ENCODE measurements around the gene OSCP1.

The OSCP1 gene

DNA sequence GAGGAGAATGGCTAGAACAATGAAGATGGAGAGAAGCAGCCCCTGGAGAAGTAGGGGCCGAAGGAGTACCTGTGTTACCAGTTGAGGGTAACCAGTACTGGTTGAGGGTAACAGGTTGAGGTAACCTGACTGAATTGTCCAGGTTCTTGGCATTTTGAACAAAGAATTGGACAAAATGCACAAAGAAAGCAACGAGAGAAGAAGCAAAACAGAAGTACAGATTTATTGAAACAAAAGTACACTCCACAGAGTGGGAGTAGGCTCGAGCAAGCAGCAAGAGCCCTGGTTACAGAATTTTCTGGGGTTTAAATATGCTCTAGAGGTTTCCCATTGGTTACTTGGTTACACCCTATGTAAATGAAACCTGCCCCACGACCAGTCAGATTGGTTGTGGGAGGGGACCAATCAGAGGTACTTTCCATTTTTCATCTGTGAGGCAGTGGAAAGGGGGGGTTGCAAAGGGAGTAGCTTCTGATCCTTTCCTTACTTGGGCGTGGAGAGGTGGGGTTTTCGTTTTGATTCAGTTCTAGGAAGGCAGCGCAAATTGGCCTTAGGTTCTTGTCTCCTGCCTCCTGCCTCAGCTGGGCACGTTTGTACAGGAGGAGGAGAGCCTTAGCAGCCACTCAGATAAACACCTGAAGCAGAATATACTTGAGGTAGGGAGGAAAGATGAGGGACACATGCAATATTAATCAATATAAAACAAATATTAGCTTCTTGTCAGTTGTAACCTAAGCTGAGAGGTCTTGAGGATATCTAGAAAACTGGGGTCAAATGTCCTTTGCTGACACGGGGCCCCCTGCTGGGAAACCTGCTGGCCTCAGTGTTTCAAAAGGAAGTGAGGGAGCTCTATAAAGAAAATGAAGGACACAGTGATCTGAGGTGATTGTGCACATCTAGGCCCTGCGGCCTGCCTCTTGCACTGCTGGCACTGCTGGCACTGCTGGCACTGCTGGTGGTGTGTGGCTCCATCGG is 38.3 kb downstream of the OSCP1 start:
- DNase-seq (ENCODE audit: low read depth in 1 of 2, low spot score in 1 of 2), result peak in 1 of 2 donors; percentile 40

DNA sequence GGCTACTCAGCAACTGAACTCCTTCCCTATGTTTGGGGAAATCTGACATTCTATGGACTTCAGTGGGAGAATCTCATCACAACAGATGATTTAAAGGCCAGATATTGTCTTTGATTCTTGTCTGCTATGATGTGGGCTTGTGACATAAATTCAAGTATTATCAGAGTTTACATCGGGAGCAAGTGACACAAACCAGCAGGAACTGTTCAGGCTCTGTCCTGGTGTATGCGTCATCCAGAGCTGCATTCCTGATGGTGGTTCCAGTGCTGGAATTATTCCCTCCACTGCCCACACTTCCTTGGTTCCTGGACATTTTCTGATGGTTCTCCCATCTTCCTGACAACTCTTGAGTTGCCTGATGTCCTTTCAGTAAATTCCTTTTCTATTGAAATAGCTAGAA is 41.8 kb downstream of the OSCP1 start:
- DNase-seq (ENCODE audit: low read depth in 1 of 2, low spot score in 1 of 2), result no peak

DNA sequence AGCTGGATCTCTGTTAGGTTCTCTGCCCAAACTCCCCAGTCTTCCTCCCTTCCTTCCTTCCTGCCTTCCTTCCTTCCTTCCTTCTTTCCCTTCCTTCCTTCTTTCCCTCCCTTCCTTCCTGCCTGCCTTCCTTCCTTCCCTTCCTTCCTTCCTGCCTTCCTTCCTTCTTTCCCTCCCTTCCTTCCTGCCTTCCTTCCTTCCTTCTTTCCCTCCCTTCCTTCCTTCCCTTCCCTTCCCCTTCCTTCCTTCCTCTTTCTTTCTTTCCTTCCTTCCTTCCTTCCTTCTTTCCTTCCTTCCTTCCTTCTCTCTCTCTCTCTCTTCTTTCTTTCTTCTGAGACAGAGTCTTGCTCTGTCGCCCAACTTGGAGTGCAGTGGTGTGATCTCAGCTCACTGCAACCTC is 43.8 kb downstream of the OSCP1 start:
- DNase-seq (ENCODE audit: low read depth in 1 of 2, low spot score in 1 of 2), result no peak

DNA sequence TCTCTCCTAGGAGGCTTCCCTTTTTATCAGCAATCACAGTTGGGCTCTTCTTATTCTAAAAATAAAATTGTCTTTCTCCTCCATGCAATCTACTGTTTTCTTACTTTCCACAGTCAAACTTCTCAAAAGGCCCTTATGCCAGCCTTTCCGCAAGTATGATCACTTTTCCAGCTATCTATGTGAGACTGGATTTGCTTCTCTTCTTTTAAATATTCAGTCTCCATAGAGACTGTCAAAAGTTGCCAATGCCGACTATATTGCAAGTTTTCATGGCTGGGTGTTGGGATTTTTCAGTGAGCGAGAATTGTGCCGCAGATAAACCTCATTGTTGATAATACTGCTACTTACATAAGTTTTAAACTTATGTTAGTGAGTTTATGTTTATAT is 47.8 kb downstream of the OSCP1 start:
- no peak for DNase-seq (ENCODE audit: low read depth in 1 of 2, low spot score in 1 of 2)

DNA sequence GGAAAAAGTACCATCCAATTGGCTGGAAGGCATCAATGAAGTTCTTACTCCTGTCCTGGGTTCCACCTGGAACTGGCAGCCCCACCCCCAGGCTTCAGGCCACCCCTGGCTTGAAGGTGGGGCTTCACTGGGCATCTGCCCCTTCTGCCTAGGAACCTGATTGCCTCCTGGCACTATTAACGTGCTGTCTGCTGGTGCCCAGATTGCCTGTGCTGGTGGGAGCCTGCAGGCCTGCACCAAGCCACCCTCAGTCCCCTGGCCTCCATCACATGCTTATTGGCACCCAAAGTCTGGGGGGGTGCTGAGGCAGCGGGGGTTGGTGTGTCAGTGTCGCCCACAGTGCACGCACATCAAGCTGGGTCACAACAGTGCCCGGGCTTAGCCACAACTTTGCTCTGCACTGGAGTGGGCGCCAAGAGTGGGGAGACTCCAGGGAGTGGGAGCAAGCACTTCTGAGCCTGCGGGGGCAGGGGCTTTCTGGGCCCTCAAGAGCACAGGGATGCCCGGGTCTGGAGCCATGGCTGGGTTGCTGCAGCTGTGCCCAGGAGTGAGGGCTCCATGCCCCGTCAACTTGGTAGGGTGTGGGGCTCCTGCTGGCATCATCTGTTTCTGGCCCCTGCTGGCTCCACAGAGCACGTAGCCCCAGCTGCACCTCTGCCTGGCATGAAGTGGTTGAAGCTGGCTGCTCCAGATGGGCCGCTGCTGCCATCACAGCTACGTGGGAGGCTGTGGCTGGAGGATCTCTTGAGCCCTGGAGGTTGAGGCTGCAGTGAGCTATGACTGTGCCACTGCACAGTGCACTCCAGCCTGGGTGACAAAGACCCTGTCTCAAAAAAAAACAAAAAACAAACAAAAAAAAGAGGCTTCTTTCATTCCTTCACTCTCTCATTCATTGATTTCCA is 48.4 kb downstream of the OSCP1 start:
- DNase-seq (ENCODE audit: low read depth in 1 of 2, low spot score in 1 of 2), result no peak

DNA sequence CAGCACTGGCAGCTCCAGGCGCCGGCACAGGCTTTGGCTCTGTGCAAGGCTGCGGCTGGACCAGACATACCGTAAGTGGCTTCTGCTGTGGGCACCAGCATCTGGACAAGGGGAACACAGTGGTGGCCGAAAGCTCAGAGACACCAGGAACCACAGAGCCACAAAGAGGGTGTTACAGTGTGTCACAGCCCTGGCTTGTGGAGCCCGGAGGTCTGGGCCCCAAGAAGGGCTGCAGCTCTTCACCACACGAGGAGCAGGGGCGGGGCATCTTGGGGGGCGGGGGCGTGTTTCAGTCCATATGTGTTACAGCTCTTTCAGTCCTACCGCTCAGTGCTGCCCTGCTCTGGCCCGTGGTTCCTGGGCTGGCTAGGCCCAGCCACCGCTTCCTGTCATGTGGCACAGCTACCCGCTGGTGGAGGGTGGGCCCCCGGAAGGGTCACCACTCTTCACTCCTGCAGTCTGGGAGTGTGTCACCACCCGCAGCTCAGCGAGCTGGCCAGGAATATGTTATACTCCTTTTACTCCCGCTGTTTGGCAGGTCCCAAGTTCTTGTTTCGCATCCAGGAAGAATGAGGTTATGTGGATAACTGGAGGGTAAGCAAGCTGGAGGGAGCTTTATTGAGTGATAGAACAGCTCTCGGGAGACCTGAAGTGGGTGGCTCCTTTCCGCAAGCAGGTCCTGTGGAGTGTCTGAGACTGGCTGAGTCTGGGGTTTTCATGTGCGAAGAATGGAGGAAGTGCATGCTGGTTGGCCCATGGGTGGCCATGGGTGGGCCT is 49.2 kb downstream of the OSCP1 start:
- DNase-seq (ENCODE audit: low read depth in 1 of 2, low spot score in 1 of 2), result peak in 1 of 2 donors; percentile 26

DNA sequence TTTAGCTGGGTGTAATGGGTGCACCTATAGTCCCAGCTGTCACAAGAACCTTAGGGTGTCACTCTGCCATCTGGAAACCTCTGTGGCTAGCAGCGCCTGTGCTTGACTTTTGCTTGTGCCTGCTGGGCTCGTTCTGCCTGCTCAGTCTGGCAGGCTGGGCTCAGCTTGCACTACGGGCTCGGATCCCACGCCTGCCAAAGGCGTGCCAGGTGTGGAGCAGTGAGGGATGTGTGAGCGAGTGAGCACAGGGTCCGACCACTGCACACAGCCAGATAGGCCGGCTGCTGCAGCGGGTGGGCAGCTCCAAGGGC is 49.8 kb downstream of the OSCP1 start:
- no peak for DNase-seq (ENCODE audit: low read depth in 1 of 2, low spot score in 1 of 2)

DNA sequence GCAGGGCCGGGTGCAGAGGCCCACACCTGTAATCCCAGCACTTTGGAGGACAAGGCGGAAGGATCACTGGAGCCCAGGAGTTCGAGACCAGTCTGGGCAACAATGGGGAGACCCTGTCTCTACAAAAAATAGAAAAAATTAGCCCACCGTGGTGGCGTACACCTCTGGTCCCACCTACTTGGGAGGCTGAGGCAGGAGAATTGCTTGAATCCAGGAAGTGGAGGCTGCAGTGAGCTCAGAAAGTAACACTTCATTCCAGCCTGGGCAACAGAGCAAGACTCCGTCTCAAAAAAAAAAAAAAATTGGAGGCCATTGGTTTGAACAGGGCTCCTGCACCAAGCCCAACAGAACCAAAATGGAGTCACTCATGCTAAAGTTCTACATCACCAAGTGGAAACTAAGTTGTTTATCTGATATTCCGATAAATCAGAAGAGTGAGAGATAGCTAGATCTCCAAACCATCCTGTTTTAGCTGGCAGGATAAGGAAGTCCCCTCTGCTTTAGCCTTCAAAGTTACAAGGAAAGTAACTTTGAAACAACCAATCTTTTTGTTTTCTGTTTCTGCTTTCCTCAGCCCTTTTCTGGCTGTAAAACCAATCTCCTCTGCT is 51.8 kb downstream of the OSCP1 start:
- no peak for DNase-seq (ENCODE audit: low read depth in 1 of 2, low spot score in 1 of 2)

DNA sequence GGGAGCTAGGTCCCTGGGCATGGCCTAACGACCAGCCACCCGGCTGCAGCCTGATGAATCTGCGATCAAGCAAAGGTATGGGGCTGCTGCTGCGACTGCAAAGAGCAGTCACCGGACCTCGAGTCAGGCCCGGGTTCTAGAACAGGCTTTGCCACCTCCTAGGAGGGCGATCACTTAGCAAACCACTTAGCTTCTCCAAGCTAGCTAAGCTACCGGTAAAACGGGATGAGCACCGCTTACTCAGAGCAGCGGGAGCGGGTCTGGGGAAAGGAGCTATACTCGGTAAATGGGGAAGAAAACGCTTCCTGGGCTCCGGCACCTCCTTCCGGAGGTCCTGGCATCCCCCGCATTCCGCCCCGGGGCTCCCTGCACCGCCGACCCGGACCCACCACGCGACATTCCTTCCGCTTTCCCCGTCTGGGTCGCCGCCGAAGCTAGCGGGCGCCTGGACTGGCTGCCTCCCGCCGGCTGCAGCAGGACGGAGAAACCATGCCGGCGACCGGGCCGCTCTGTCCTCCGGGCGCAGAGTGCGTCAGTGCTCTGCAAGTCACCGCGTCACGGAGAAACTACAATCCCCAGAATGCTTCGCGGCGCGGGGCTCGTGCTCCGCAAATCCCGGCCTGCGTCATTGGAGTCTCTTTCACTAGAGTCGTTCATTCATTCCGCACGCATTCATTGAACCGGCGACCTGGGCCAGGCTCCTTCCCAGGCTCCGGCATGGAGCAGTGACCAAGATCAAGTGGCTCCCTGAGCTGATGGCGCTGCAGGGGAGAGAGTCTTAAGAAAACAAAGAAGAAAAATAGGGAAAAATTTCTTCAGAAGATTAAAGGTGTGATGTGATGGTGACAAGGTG is 52.6 kb downstream of the OSCP1 start, which contains the start of gene LSM10:
Gene LSM10 (minus strand): TSS at position 531 of the 853 bp plus-strand sequence. CDS start 3,779 bp downstream, outside the sequence.
- peak; percentile 79 to 90 for DNase-seq (ENCODE audit: low read depth in 1 of 2, low spot score in 1 of 2)

DNA sequence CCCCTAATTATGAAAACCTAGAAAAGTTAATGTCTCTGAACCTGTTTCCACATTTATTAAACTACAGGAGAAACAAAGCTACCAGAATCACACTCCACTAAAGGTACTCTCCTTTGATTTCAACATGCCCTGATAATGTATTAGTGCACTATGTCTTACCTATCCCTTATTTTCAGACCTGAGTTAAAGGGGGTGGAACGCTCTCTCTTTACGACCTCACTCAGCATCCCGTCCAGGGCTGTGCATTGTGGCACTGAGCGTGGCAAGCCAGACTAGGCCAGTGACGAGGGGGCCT is 53.2 kb downstream of the OSCP1 start:
- peak in 1 of 2 donors; percentile 30 for DNase-seq (ENCODE audit: low read depth in 1 of 2, low spot score in 1 of 2)

DNA sequence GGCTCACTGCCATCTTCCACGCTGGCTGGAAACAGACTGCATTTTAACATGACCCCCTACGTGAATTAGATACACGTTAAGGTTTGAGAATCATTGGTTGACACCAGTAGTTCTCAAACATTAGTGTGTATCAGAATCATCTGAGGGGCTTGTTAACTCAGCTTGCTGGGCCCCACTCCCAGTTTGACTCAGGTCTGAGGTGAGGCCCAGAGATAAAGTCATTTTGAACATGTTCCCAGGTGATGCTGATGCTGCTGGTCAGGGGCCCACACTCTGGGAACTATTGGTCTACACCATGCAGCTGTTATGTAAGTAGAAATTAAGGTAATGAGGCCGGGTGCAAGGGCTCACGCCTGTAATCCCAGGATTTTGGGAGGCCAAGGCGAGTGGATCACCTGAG is 53.9 kb downstream of the OSCP1 start:
- DNase-seq (ENCODE audit: low read depth in 1 of 2, low spot score in 1 of 2), result no peak

DNA sequence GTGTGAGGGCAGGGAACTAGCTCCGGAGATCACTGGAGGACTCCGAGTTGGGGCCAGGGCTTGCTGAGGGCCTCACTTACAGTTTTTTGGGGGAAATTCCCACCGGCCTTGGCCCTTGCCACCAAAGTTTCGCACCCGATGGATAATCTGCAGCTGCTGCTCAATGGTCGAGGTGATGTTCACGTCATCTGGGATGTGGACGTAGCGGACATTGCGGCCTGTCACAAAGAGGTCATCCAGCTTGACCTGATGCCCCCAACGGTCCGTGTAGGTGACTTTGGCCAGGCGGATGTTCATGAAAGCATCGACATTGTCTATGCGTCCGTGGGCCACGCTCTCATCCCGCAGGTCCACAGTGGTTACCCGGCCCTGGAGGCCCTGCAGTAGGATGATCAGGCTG is 56.6 kb downstream of the OSCP1 start:
- DNase-seq (ENCODE audit: low read depth in 1 of 2, low spot score in 1 of 2), result no peak

DNA sequence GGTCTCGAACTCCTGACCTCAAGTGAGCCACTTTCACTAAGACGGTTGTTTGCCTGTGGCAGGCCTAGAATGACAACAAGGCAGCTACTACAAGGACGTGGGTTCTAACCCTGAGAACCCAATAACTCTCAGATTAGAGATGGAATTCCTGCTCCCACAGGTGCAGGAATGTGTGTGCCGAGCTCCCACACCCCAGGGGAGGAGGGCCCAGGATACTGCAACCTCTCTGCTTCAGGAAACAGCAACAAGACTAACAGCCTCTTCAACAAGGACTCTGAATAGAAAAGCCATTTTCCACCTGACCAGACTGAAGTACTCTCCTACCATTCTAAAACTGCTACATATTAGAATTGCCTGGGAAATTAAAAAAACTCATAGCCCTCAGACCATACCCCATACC is 57.4 kb downstream of the OSCP1 start:
- no peak for DNase-seq (ENCODE audit: low read depth in 1 of 2, low spot score in 1 of 2)

DNA sequence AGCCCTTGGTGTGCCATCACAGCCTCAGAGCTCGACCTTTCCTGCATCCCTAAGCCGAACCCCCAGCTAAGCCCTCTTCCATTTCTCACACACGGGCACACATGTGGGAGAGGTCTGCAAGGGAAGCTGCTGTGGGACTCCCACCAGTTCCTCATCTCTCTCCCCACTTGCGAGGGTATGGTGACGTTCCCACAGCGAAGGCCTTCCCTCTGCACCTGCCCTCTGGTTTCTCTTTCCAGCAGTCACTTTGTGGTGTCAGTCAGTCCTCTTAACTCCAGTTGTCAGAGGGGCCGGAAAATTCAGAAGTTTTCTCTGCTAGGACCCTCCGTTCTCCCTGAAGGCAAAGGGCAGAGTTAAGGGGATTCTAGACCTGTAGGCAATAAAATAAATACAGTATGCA is 59.0 kb downstream of the OSCP1 start:
- DNase-seq (ENCODE audit: low read depth in 1 of 2, low spot score in 1 of 2), result no peak

DNA sequence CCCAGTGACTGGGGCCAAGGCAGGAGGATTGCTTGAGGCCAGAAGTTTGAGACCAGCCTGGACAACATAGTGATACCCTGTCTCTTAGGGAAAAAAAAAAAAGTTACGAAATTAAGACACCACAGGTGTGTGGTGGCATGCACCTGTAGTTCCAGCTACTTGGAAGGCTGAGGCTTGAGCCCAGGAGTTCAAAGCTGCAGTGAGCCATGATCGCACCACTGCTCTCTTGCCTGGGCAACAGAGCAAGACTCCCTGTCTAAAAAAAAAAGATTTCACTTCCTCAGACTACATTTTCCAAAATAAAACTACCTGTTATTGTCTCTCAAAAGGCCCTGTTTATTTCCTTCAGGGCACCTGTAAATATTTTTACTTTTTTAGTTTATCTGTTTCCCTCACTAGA is 59.8 kb downstream of the OSCP1 start:
- no peak for DNase-seq (ENCODE audit: low read depth in 1 of 2, low spot score in 1 of 2)

DNA sequence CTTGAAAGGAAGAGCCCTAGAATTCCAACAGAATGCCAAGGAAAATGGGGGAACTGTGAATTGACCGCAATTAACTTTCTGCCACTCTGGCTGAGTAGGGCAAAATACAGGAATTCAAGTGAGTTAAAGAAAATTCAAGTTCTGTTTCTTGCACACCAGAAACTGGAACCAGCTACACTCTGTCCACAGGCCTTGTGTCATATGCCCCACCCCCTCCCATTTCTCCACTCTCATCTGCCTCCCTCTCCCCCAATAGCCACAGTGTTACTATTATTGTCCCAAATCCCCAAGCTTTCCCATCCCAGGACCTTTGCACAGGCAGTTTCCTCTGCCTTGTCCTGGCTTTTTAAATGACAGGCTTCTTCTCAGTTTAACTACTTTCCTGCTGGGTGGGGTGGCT is 60.3 kb downstream of the OSCP1 start:
- DNase-seq (ENCODE audit: low read depth in 1 of 2, low spot score in 1 of 2), result no peak

DNA sequence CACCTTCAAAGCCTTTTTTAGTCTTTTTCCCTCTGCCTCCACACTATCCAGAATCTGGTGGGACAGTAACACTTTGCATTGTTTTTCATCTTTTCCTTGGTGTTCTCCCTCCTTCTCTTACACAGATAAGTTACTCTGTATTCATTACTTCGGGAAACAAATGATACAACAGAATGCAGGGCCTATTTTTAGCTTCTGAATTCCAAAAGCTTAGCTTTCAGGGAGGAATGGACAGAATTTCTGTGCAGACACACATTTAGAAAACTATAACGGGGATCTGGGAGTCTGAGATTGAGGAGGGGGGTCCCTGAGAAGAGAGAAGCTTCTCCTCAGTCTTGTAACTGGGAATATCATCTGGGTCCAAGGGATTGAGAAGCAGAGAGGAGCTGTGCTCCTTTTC is 61.0 kb downstream of the OSCP1 start:
- DNase-seq (ENCODE audit: low read depth in 1 of 2, low spot score in 1 of 2), result no peak

DNA sequence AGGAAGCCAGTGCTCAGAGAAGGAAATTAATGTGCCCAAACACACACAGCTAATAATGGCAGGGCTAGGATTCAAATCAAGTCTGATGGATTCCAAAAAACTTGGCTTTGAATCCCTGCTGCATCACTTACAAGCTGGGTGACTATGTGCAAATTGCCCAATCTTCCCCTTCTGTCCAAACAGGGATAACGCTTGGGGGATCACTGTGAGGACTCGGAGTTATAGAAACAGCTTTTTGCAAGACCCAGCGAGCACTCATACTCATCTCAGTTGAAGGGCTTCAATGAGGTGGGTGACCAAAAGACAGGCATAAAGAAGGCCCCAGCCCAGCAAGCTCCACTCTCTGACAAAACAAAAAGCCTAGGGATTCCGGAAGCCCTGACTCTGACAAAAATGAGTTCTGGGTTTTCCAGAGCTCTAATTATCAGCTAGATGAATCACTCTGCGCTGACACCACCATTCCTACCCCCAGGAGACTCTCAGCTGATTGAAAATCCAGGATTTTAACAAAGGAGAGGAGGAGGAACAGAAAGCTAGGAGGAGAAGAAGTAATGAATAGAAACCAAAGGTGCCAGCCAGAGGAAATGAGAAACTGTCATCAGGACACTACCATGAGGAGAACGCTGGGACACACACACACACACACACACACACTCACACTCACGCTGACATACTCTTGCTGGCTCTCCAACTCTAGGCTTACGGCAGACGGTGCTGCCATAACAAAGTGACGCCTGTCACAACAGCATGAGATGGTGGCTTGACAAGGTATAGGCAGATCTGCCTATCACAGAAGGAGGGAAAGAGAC is 62.9 kb downstream of the OSCP1 start:
- no peak for DNase-seq (ENCODE audit: low read depth in 1 of 2, low spot score in 1 of 2)
